Femur (tissue), 1 donor: ENCODE data around the gene EMC8.

Source experiments
- DNase-seq: peaks from one replicate; pipeline ENCODE4 v3.0.0-alpha.2; 2017

Gene EMC8

GRCh38 chr16:85752511-85753420, 46.6 kb downstream of the EMC8 start:
- DNase-seq, result no peak

- DNase-seq, result no peak
Observed at GRCh38 chr16:85751698-85752501, 47.4 kb downstream of the EMC8 start.

- DNase-seq, result no peak
Observed at GRCh38 chr16:85750827-85751697, 48.3 kb downstream of the EMC8 start, which contains the start of gene C16orf74. TSS of gene C16orf74 (minus strand) at chr16:85751096. CDS start at chr16:85735217, 15,879 bp downstream.

- DNase-seq, result peak; percentile 74
Observed at GRCh38 chr16:85750146-85750826, 49.1 kb downstream of the EMC8 start.

GRCh38 chr16:85749771-85750145, 49.6 kb downstream of the EMC8 start:
- no peak for DNase-seq

GRCh38 chr16:85746460-85747215, 52.7 kb downstream of the EMC8 start:
- DNase-seq, result no peak

- DNase-seq, result no peak
Observed at GRCh38 chr16:85738923-85739715, 60.2 kb downstream of the EMC8 start.

- DNase-seq, result no peak
Observed at GRCh38 chr16:85736921-85737320, 62.4 kb downstream of the EMC8 start.

- no peak for DNase-seq
Observed at GRCh38 chr16:85735946-85736345, 63.4 kb downstream of the EMC8 start.

GRCh38 chr16:85735225-85735635, 64.1 kb downstream of the EMC8 start:
- peak; percentile 55 for DNase-seq

GRCh38 chr16:85734311-85735017, 64.9 kb downstream of the EMC8 start:
- DNase-seq, result no peak

GRCh38 chr16:85733839-85734170, 65.5 kb downstream of the EMC8 start:
- DNase-seq, result no peak

GRCh38 chr16:85733155-85733838, 66.0 kb downstream of the EMC8 start:
- no peak for DNase-seq

- DNase-seq, result no peak
Observed at GRCh38 chr16:85731179-85731578, 68.2 kb downstream of the EMC8 start.

GRCh38 chr16:85730186-85730465, 69.2 kb downstream of the EMC8 start:
- no peak for DNase-seq

GRCh38 chr16:85729452-85730185, 69.7 kb downstream of the EMC8 start:
- DNase-seq, result no peak

- DNase-seq, result no peak
Observed at GRCh38 chr16:85728879-85729278, 70.5 kb downstream of the EMC8 start.
